GM12865 (cell line): Measurements from ENCODE around the gene SERPINB7.
A peak's percentile ranks its signal among the peaks of the same experiment; 100 is the strongest.

Source experiments
- DNase-seq: peaks from one replicate; pipeline ENCODE4 v3.0.0; 2010; ENCODE audit warnings: low read depth
- H3K4me3 ChIP-seq: 2 replicates; pipeline ENCODE4 v1.5.1; 2011; ENCODE audit warnings: mild to moderate bottlenecking, low read depth, low read length, control low read depth
- CTCF ChIP-seq: IDR thresholded peaks from 2 replicates; pipeline ENCODE4 v1.5.1; 2011; ENCODE audit warnings: low read length, control low read depth, low read depth, inconsistent platforms; ENCODE audit not compliant: insufficient read depth; ENCODE audit errors: missing control alignments

Gene SERPINB7

GRCh38 chr18:63763831-63764600 is 11.2 kb upstream of the SERPINB7 start:
- no peak overlapping the region for H3K4me3 ChIP-seq
- no peak for TF ChIP-seq CTCF
- DNase-seq: no peak

GRCh38 chr18:63765837-63766236 is 9.4 kb upstream of the SERPINB7 start:
- no peak for TF ChIP-seq CTCF
- no peak for DNase-seq
- no peak overlapping the region for H3K4me3 ChIP-seq

GRCh38 chr18:63773551-63773950 is 1.7 kb upstream of the SERPINB7 start:
- TF ChIP-seq CTCF: no peak
- H3K4me3 ChIP-seq: no peak overlapping the region
- no peak for DNase-seq

- DNase-seq: no peak
- no peak for TF ChIP-seq CTCF
- no peak overlapping the region for H3K4me3 ChIP-seq
Observed at GRCh38 chr18:63774511-63774910, 707 bp upstream of the SERPINB7 start.

- DNase-seq: no peak
- no peak overlapping the region for H3K4me3 ChIP-seq
- no peak for TF ChIP-seq CTCF
Observed at GRCh38 chr18:63779386-63779785, 4.2 kb downstream of the SERPINB7 start.

- no peak for TF ChIP-seq CTCF
- DNase-seq: peak; percentile 4
- no peak overlapping the region for H3K4me3 ChIP-seq
Observed at GRCh38 chr18:63783394-63783793, 8.2 kb downstream of the SERPINB7 start.
